Measurements from ENCODE around the gene GFOD2.

Gene GFOD2

GRCh38 chr16:67632415-67633172 is 86.5 kb downstream of the GFOD2 start:
- DNase-seq = no peak

DNA sequence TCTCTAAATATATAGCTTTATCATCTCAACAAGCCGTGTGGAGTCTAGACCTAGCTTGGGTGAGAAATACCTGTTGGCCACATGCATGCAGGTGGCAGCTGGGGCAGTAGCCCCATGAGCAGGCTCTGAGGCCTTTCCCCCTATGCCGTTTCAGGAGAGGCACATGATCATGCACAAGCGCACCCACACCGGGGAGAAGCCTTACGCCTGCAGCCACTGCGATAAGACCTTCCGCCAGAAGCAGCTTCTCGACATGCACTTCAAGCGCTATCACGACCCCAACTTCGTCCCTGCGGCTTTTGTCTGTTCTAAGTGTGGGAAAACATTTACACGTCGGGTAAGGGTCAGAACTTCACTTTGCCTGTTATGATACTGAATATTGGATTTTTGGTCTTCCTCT is 90.9 kb downstream of the GFOD2 start:
- no peak for DNase-seq

Data from right forelimb (tissue), 1 donor.